Islet precursor cell (in vitro differentiated cells): ENCODE results near the gene GJC2.
A peak's percentile ranks its signal among the peaks of the same experiment; 100 is the strongest.

ENCODE experiments used
- DNase-seq: peaks from one replicate; pipeline ENCODE4 v3.0.0-alpha.2; 2018

The GJC2 gene

GRCh38 chr1:228159008-228159665, 9.4 kb downstream of the GJC2 start:
- no peak for DNase-seq

GRCh38 chr1:228160201-228160761, 10.6 kb downstream of the GJC2 start:
- no peak for DNase-seq

GRCh38 chr1:228161362-228161761, 11.6 kb downstream of the GJC2 start:
- DNase-seq = no peak

- DNase-seq = no peak
These were observed 12.1 kb downstream of the GJC2 start for GRCh38 chr1:228161866-228162265.

GRCh38 chr1:228162286-228163006, 12.7 kb downstream of the GJC2 start:
- peak; percentile 77 for DNase-seq

GRCh38 chr1:228163007-228163753, 13.4 kb downstream of the GJC2 start:
- DNase-seq = peak; percentile 75

GRCh38 chr1:228163776-228164519, 14.2 kb downstream of the GJC2 start:
- no peak for DNase-seq

GRCh38 chr1:228164561-228165371, 15.0 kb downstream of the GJC2 start:
- DNase-seq = no peak

GRCh38 chr1:228165372-228166169, 15.8 kb downstream of the GJC2 start, which contains the start of gene IBA57:
Gene IBA57, plus strand, starts transcription at chr1:228165804. Its CDS starts 13 bp downstream, at chr1:228165817.
- peak; percentile 99 for DNase-seq

GRCh38 chr1:228166170-228166936, 16.6 kb downstream of the GJC2 start:
- peak; percentile 80 for DNase-seq

GRCh38 chr1:228168563-228169270, 19.0 kb downstream of the GJC2 start:
- no peak for DNase-seq

GRCh38 chr1:228169345-228169744, 19.6 kb downstream of the GJC2 start:
- DNase-seq = no peak

- DNase-seq = peak; percentile 45
These were observed 20.9 kb downstream of the GJC2 start for GRCh38 chr1:228170666-228171065.

GRCh38 chr1:228171221-228171891, 21.6 kb downstream of the GJC2 start:
- DNase-seq = peak; percentile 47

- DNase-seq = peak; percentile 44
These were observed 23.1 kb downstream of the GJC2 start for GRCh38 chr1:228172591-228173527.

GRCh38 chr1:228173528-228174481, 24.1 kb downstream of the GJC2 start:
- DNase-seq = peak; percentile 82
